CD4-positive, alpha-beta T cell treated with Interleukin-15 for 4 hours (primary cell): ENCODE results near the gene SYK.

ENCODE experiments used
- DNase-seq: peaks from one replicate; pipeline ENCODE4 v3.0.0-alpha.2; 2020; ENCODE audit warnings: low spot score

Gene SYK

DNA sequence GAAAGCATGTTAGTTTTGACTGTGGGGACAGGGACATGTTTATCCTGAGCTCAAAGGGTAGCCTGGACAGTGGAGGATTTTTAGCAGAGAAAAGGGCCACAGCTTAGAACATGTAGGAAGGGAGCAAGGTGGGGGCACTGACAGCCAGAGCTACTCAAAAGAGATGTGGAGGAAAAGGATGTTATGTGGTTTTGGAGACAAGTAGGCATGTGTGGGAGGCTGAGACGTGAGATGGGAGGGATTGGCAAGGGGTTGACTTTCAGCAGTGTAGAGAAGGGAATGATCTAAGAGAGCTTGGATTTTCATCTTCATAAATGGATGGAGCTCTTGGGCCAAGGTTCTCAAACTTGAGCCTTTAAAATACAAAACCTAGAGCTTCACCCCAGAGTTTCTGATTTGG is 24.0 kb downstream of the SYK start:
- no peak for DNase-seq

- DNase-seq, result no peak
Observed at GRCh38 chr9:90826326-90827020, 24.9 kb downstream of the SYK start.

GRCh38 chr9:90827181-90827871 is 25.7 kb downstream of the SYK start:
- no peak for DNase-seq

GRCh38 chr9:90830051-90830450 is 28.4 kb downstream of the SYK start:
- DNase-seq, result no peak

DNA sequence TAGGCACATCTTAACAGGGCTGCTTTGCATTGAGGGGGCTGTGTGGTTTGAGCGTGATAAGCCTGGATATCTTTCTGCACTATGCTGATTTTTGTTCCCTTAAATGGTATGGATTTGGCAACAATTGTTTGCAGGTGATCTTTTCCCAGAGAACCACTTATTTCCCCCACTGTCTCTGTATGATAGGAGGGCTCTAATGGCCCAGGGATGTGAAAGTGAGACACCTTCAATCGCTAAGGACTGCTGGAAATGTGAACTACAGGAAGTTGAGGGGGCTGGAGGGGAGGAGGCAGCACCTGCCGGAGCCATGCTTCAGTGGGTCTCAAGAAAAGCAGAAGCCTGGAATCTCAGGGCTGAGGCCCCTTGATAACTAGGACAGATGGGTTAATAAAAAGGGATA is 29.4 kb downstream of the SYK start:
- DNase-seq, result no peak

- no peak for DNase-seq
Observed at GRCh38 chr9:90832261-90832660, 30.6 kb downstream of the SYK start.

GRCh38 chr9:90834828-90835595 is 33.4 kb downstream of the SYK start:
- DNase-seq, result no peak

DNA sequence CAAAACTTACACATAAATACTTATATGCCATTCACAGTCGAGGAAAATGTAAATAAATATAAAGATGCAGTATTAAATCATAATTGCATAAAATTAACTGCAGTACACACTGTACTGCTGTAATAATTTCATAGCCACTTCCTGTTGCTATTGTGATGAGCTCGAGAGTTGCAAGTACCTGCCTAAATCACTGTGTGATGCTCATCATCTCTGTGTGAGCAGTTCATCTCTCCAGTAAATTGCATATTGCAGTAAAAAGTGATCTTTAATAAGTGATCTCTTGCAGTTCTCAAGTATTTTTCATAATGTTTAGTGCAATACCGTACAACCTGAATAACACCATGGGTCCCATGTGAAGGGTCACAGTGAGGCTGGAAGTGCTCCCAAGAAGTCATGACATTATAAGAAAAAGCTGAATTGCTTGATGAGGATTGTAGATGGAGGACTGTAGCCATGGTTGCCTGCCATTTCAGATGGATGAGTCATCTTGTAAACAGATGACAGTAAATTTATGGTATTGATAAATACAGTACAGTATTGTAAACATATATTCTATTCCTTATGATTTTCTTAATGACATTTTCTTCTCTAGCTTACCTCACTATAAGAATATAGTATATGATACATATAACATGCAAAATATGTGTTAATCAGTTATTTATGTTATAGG is 34.9 kb downstream of the SYK start:
- no peak for DNase-seq

- DNase-seq, result no peak
Observed at GRCh38 chr9:90838098-90838497, 36.5 kb downstream of the SYK start.

DNA sequence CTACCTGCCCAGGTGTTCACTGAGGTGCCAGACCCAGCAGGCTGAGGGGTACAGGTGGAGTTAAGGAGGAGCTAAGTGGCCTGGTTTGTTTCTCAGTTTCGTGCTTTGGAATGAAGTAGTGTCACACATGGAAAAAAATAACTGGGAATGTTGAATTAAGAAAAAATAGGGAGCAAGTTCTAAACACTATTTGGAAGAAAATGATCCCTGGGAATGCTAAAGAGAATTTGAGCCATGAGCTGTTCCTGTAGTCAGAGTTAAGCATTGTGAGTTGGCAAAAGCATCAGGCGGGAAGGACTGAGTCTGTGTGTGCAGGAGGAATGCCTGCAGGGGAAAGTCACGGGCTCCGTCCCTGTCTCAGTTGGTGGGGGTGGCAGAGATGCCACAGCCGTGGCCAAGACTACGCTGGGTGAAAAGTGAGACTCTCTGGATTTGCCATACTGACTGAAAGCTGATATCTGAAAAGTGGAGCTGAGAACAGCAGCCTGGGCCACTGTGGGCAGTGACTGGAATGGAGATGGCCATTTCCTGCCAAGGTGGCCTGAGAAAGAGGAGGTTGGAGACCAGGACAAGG is 37.0 kb downstream of the SYK start:
- no peak for DNase-seq

DNA sequence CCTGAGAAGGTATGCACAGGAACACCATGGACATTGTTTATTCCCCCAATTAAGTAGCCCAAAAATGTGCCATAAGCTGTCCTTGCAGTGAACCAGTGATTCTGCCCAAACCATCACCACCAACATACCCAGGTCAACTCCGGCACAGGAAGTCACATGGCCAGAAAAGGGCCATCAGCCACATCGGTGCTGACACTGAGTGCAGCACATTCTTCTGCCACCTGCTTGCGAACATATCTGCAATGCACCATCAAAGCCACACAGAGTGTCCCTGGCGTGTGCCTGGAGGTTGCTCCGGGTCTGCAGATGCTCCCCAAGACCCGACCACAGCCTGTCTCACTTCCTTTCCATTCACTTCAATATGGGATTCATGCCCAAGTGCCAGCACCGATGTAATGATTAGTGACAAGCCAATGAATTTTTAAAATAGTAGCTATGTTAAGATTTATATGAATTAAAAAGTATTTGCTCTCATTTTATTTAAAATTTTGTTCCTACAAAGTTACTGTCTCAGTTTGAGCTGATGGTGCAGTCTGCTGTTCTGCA is 37.6 kb downstream of the SYK start:
- no peak for DNase-seq

- no peak for DNase-seq
Observed at GRCh38 chr9:90840696-90841095, 39.1 kb downstream of the SYK start.

GRCh38 chr9:90841213-90841612 is 39.6 kb downstream of the SYK start:
- DNase-seq, result no peak

GRCh38 chr9:90841615-90842014 is 40.0 kb downstream of the SYK start:
- no peak for DNase-seq

DNA sequence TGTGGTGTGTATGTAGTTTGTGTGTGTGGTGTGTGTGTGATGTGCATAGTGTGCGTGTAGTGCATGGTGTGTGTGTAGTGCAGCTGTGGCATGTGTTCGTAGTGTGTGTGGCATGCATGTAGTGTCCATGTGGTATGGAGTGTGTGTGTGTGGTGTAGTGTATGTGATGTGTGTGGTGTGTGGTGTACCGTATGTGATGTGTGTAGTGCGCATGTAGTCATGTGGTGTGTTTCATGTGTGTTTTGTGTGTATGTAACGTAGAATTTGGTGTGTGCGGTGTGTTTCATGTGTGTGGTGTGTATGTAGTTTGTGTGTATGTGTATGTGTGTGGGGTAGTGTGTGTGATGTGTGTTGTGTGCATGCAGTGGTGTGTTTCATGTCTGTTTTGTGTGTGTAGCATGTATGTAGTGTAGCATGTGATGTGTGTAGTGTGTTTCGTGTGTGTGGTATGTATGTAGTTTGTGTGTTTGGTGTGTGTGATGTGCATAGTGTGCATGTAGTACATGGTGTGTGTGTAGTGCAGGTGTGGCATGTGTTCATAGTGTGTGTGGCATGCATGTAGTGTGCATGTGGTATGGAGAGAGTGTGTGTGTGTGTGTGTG is 40.7 kb downstream of the SYK start:
- no peak for DNase-seq

GRCh38 chr9:90842996-90843395 is 41.4 kb downstream of the SYK start:
- DNase-seq, result no peak

DNA sequence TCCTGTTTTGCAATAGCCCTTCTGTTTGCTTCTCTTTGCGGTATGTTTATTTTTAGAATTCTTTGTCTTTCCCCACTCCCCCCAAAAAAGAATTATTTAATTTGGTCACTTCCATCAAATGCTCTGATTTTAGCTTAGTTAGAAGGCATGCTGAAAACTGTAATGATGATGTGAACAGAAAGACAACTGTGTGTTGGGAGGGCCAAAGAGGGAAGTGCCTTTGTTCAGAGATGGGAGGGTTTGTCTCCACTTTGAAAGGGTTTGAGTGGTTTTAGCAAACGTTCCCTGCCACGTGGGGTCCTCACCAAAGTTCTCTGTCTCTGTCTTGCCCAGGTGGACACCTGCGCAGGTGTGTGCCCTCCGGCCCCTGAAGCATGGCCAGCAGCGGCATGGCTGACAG is 41.9 kb downstream of the SYK start:
- DNase-seq, result no peak

DNA sequence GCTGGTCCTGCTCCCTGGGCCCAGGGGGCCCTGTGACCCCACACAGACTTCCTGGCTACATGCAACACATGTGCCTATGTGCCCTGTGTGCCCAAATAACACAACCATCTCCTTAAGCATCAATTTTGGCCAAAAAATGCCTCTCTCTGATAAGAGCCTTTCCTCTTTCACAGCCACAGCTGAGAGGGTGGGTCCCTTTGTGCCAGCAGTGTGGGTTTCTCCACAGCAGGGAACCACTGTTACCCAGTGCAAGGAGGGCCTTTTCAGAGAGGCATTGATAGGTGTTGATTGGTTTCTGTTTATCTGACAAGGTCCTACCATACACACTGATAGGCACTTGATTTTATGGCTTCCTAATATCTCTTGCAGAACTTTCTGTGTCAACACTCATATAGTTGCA is 42.7 kb downstream of the SYK start:
- no peak for DNase-seq

DNA sequence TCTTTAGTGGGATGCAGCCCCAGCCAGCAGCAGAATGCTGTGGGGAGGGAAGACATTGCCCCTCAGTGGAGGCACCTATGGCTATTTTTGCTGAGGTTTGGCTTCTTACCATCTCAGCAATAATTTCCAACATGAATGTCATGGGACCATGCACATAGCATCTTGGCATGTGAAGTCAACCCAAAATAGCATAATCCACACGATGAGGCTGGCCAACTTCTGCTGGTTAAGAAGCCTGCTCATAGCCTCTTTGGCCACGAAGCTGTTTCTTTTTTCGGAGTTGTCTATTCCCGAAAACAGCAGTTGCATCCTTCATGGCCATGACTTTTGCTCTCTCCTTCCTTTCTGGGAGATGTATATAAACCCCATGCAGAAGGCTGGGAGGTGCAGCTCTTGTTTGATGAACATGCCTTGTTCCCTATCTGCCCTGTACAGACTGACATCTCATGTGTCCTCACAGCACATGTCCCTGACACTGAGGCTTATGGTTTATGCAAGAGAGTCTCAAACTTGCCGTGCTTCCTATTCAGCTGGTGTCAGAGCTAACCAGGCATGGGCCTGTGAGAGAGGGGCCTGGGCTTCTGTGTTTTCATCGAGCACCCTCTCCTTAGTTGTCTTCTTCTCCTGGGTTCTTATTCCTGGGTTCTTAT is 45.3 kb downstream of the SYK start:
- no peak for DNase-seq

DNA sequence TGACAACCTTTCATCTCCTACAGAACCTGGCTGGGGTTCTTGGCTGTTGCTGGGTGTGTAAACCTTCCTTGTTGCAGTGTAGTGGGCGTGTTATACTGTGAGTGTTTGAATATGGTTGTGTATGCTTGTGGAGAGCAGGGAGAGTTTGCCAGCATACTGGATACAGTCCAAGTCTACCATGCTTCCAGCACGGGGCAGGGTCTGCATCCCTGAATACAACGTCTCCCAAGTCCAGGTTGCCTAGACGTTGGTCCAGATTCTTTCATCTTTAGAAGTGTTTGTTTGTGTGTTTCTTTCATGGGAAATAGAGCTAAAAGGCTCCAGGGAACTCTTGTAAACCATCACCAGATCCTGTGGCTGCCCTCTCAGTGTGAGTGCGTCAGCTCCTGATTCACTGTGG is 46.4 kb downstream of the SYK start:
- DNase-seq, result no peak

- DNase-seq, result no peak
Observed at GRCh38 chr9:90848866-90849265, 47.2 kb downstream of the SYK start.
